IMR-90 (cell line): ENCODE results near the gene SH3RF1. TPM values are rescaled to one million over a fixed set of nuclear protein-coding genes. Genes with fewer than 3 reads are reported as not detected.

ENCODE experiments used
- ATAC-seq: fragments of 200-7000 bp; cut with Tn5 transposase; 2 replicates; pipeline ENCODE4 v1.9.1; 2020; ENCODE audit warnings: low read depth, mild to moderate bottlenecking, moderate library complexity
- BruUV-seq: library from RNA; stranded (reverse); fragments of 400-500 nt; replicated peaks from 2 replicates; lab custom pipeline; 2021; lab: Mats Ljungman, UMichigan
- CTCF ChIA-PET: fragments of 300-600 bp; formaldehyde crosslinking; extraction: SDS; loops from one replicate; lab custom pipeline; 2021; ENCODE audit warnings: antibody characterized with exemption; lab: Yijun Ruan, JAX
- POLR2A ChIA-PET: fragments of 300-600 bp; sonication (Branson Sonifier 250); formaldehyde crosslinking; loops from one replicate; lab custom pipeline; 2022; ENCODE audit warnings: antibody characterized with exemption; ENCODE audit not compliant: unreplicated experiment; lab: Charles Lee
- DNase-seq: peaks from one replicate; pipeline ENCODE4 v3.0.0; 2013
- H2AFZ ChIP-seq: replicated peaks from 2 replicates; pipeline ENCODE3; 2013; ENCODE audit warnings: low read length, mild to moderate bottlenecking; ENCODE audit not compliant: poor library complexity
- H2AK5ac ChIP-seq: 2 replicates; pipeline ENCODE4 v1.6.1; 2013; ENCODE audit warnings: low read depth, low read length, inconsistent platforms
- H2AK9ac ChIP-seq: replicated peaks from 2 replicates; pipeline ENCODE3; 2013; ENCODE audit warnings: mild to moderate bottlenecking, low read depth, low read length, moderate library complexity; ENCODE audit not compliant: poor library complexity
- H2BK120ac ChIP-seq: 2 replicates; pipeline ENCODE4 v1.6.1; 2013; ENCODE audit warnings: low read depth, low read length, inconsistent platforms
- H2BK15ac ChIP-seq: 3 replicates; pipeline ENCODE4 v1.6.1; 2013; ENCODE audit warnings: low read depth, low read length, inconsistent platforms
- H2BK20ac ChIP-seq: 2 replicates; pipeline ENCODE4 v1.6.1; 2013; ENCODE audit warnings: low read depth, mild to moderate bottlenecking, inconsistent platforms, low read length, moderate library complexity
- H2BK5ac ChIP-seq: 2 replicates; pipeline ENCODE4 v1.6.1; 2013; ENCODE audit warnings: mild to moderate bottlenecking, low read depth, low read length, inconsistent platforms; ENCODE audit not compliant: poor library complexity, severe bottlenecking
- H3K14ac ChIP-seq: replicated peaks from 2 replicates; pipeline ENCODE4 v1.6.1; 2013; ENCODE audit warnings: low read depth, low read length, inconsistent platforms
- H3K18ac ChIP-seq: 2 replicates; pipeline ENCODE4 v1.6.1; 2013; ENCODE audit warnings: low read depth, low read length, control low read depth
- H3K23ac ChIP-seq: 2 replicates; pipeline ENCODE4 v1.6.1; 2013; ENCODE audit warnings: low read depth, low read length, inconsistent platforms
- H3K27ac ChIP-seq: 2 replicates; pipeline ENCODE4 v1.5.1; 2013; ENCODE audit warnings: mild to moderate bottlenecking, control low read depth, low read length; ENCODE audit not compliant: insufficient read depth
- H3K27me3 ChIP-seq: 2 replicates; pipeline ENCODE4 v1.6.1; 2013; ENCODE audit warnings: low read length; ENCODE audit not compliant: control insufficient read depth, insufficient read depth
- H3K36me3 ChIP-seq: 2 replicates; pipeline ENCODE4 v1.6.1; 2013; ENCODE audit warnings: low read length, mixed read lengths; ENCODE audit not compliant: control insufficient read depth, insufficient read depth
- H3K4ac ChIP-seq: 2 replicates; pipeline ENCODE4 v1.6.1; 2013; ENCODE audit warnings: low read depth, low read length, inconsistent platforms
- H3K4me1 ChIP-seq: 2 replicates; pipeline ENCODE4 v1.6.1; 2013; ENCODE audit warnings: low read length, mixed read lengths; ENCODE audit not compliant: control insufficient read depth, insufficient read depth
- H3K4me2 ChIP-seq: 2 replicates; pipeline ENCODE4 v1.6.1; 2013; ENCODE audit warnings: low read depth, mild to moderate bottlenecking, control low read depth, low read length, moderate library complexity
- H3K4me3 ChIP-seq: 2 replicates; pipeline ENCODE4 v1.5.1; 2013; ENCODE audit warnings: low read depth, mild to moderate bottlenecking, control low read depth, low read length, moderate library complexity; ENCODE audit not compliant: insufficient read depth
- H3K56ac ChIP-seq: 2 replicates; pipeline ENCODE4 v1.6.1; 2013; ENCODE audit warnings: low read length, inconsistent platforms; ENCODE audit not compliant: insufficient read depth; ENCODE audit errors: extremely low read depth
- H3K79me1 ChIP-seq, 2 experiments: 2 replicates each; pipeline ENCODE4 v1.6.1; 2013; ENCODE audit warnings: low read length in 2 of 2, inconsistent platforms in 1 of 2, low read depth in 1 of 2
- H3K9ac ChIP-seq: 2 replicates; pipeline ENCODE4 v1.6.1; 2013; ENCODE audit warnings: low read depth, low read length, control low read depth
- H3K9me1 ChIP-seq: 2 replicates; pipeline ENCODE4 v1.6.1; 2013; ENCODE audit warnings: low read length, inconsistent platforms; ENCODE audit not compliant: insufficient read depth
- H3K9me3 ChIP-seq: 2 replicates; pipeline ENCODE4 v1.6.1; 2013; ENCODE audit warnings: low read length; ENCODE audit not compliant: control insufficient read depth, insufficient read depth
- H4K20me1 ChIP-seq: 2 replicates; pipeline ENCODE4 v1.6.1; 2013; ENCODE audit warnings: low read length, inconsistent platforms; ENCODE audit not compliant: insufficient read depth
- H4K5ac ChIP-seq: 2 replicates; pipeline ENCODE4 v1.6.1; 2013; ENCODE audit warnings: mild to moderate bottlenecking, low read depth, low read length, control low read depth
- H4K8ac ChIP-seq, 2 experiments: 2 replicates each; pipeline ENCODE4 v1.6.1; 2013; ENCODE audit warnings: low read depth in 2 of 2, low read length in 2 of 2, control low read depth in 1 of 2, inconsistent platforms in 1 of 2
- H4K91ac ChIP-seq: 2 replicates; pipeline ENCODE4 v1.6.1; 2013; ENCODE audit warnings: low read depth, low read length, inconsistent platforms; ENCODE audit not compliant: insufficient read depth
- BHLHE40 ChIP-seq: fragments of 150-350 bp; IDR thresholded peaks from 2 replicates; pipeline ENCODE4 v1.6.1; 2016; ENCODE audit warnings: mild to moderate bottlenecking, low read depth, low read length
- CEBPB ChIP-seq: IDR thresholded peaks from 2 replicates; pipeline ENCODE4 v1.6.1; 2012; ENCODE audit warnings: low read depth, low read length, improper control_type of control experiment
- CHD1 ChIP-seq: IDR thresholded peaks from 2 replicates; pipeline ENCODE4 v1.6.1; 2012; ENCODE audit warnings: low read depth, low read length, improper control_type of control experiment
- FOS ChIP-seq: fragments of 150-350 bp; IDR thresholded peaks from 2 replicates; pipeline ENCODE4 v1.6.1; 2016; ENCODE audit warnings: low read depth, low read length
- MAFK ChIP-seq: IDR thresholded peaks from 2 replicates; pipeline ENCODE4 v1.6.1; 2012; ENCODE audit warnings: low read depth, low read length, improper control_type of control experiment
- MAZ ChIP-seq: IDR thresholded peaks from 2 replicates; pipeline ENCODE4 v1.6.1; 2012; ENCODE audit warnings: low read depth, mild to moderate bottlenecking, low read length, improper control_type of control experiment, moderate library complexity, borderline replicate concordance
- MXI1 ChIP-seq: IDR thresholded peaks from 2 replicates; pipeline ENCODE4 v1.6.1; 2012; ENCODE audit warnings: low read depth, mild to moderate bottlenecking, low read length, moderate library complexity, borderline replicate concordance
- NFE2L2 ChIP-seq: fragments of 150-350 bp; IDR thresholded peaks from 2 replicates; pipeline ENCODE4 v1.6.1; 2016; ENCODE audit warnings: low read depth, mild to moderate bottlenecking, low read length
- POLR2A ChIP-seq: IDR thresholded peaks from 2 replicates; pipeline ENCODE4 v1.6.1; 2012; ENCODE audit warnings: mild to moderate bottlenecking, low read depth, low read length
- RAD21 ChIP-seq: IDR thresholded peaks from 2 replicates; pipeline ENCODE4 v1.6.1; 2012; ENCODE audit warnings: low read length, improper control_type of control experiment
- RCOR1 ChIP-seq: IDR thresholded peaks from 2 replicates; pipeline ENCODE4 v1.6.1; 2012; ENCODE audit warnings: mild to moderate bottlenecking, low read length, improper control_type of control experiment; ENCODE audit not compliant: insufficient replicate concordance
- RFX5 ChIP-seq: IDR thresholded peaks from 2 replicates; pipeline ENCODE4 v1.8.0; 2012; ENCODE audit warnings: low read depth, mild to moderate bottlenecking, low read length, moderate library complexity
- SMC3 ChIP-seq: fragments of 150-350 bp; IDR thresholded peaks from 2 replicates; pipeline ENCODE4 v1.6.1; 2016; ENCODE audit warnings: low read depth, mild to moderate bottlenecking, antibody characterized with exemption, low read length, moderate library complexity
- WGBS, 2 experiments: methylation state at CpG; one replicate each; pipeline versions ENCODE4 v1.1.5 to v1.1.7; 2013; ENCODE audit warnings: missing lambda C conversion rate in 2 of 2; ENCODE audit not compliant: insufficient read length in 1 of 2; ENCODE audit errors: extremely low coverage in 2 of 2; 5-methylcytosine and 5-hydroxymethylcytosine counted together
- dilution Hi-C: fragments of 300-500 bp; cut with HindIII; formaldehyde crosslinking; loops from one replicate; pipeline ENCODE4 v1.14.3; 2018; ENCODE audit warnings: low sequenced_read_pairs; ENCODE audit not compliant: unreplicated experiment
- in situ Hi-C: fragments of 300-500 bp; cut with MboI; formaldehyde crosslinking; loops from 3 replicates; pipeline ENCODE4 v1.14.3; 2019; ENCODE audit warnings: low sequenced_read_pairs, inconsistent platforms, mixed read lengths
- intact Hi-C: fragments of 100-400 bp; cut with micrococcal nuclease; formaldehyde crosslinking; loops from 2 replicates; pipeline ENCODE4 v1.10.0; 2022
- polyA plus RNA-seq, 3 experiments: library from polyadenylated mRNA; depleted of rRNA; stranded (reverse); fragments of >200 nt; gene quantifications; 2 replicates each; pipeline ENCODE4 v1.2.3, GENCODE V29; 2012; ENCODE audit warnings: low replicate concordance in 1 of 3
- total RNA-seq: library from RNA; depleted of rRNA; stranded (reverse); fragments of >200 nt; gene quantifications from 2 replicates; pipeline ENCODE4 v1.2.3, GENCODE V29; 2012
- TF ChIP-seq, protein P1 (sequence below): conservative IDR thresholded peaks from 2 replicates; pipeline ENCODE4 v1.5.1; 2012; ENCODE audit warnings: mild to moderate bottlenecking, low read depth, low read length, improper control_type of control experiment
- TF ChIP-seq, protein P2 (sequence below): fragments of 150-350 bp; IDR thresholded peaks from 2 replicates; pipeline ENCODE4 v1.6.1; 2017; ENCODE audit warnings: mild to moderate bottlenecking, antibody characterized with exemption, low read length, low read depth
- TF ChIP-seq, protein P3 (sequence below): fragments of 150-350 bp; IDR thresholded peaks from 2 replicates; pipeline ENCODE4 v1.6.1; 2016; ENCODE audit warnings: low read depth, mild to moderate bottlenecking, low read length, moderate library complexity, borderline replicate concordance

Gene SH3RF1
- total and polyA plus RNA-seq, 2 of the 4 experiments (the other 2 are of a cell fraction), result 22.0 to 29.8 TPM

DNA sequence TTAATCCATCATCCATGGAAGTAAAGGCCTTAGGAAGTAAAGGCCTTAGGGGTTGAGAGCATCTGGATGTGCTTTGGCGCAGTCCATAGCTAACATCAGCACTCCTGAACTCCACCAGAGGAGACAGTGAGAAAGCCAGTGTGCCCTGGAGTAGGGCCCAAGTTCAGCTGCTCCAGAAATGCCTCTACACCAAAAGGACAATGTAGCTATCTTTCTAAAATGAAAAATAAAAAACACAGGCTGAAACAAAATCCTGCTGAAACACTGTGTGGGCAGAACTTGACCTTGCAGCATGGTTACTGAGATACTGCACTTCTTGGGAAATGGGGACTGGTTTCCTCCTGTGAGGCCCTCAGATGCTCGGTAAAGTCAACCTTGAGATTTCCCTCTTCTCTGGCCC lies 29.3 kb downstream of the SH3RF1 start:
- H2BK120ac ChIP-seq, result no peak overlapping the region
- no peak overlapping the region for H3K4ac ChIP-seq
- no peak overlapping the region for H2BK15ac ChIP-seq
- no peak overlapping the region for H2BK5ac ChIP-seq
- H2AFZ ChIP-seq, result no peak overlapping the region
- POLR2A ChIA-PET, result no interaction called here
- no peak overlapping the region for H2AK5ac ChIP-seq
- DNase-seq, result no peak
- no peak overlapping the region for H2AK9ac ChIP-seq
- WGBS, 2 experiments, result 63% methylated on average over 1 of the region's 2 CpGs; no CpG with 5 or more reads in 1 of the 2 experiments
- H3K27ac ChIP-seq, result no peak overlapping the region
- H3K4me1 ChIP-seq, result peaks cover 11% of the 10 kb centered on the region
- peaks cover 20 to 69% of the 10 kb centered on the region in 2 experiments; a peak in 3 of 4 replicates for H3K79me1 ChIP-seq
- no peak for ATAC-seq
- no peak overlapping the region for H2BK20ac ChIP-seq
- H3K14ac ChIP-seq, result no peak overlapping the region
- H4K91ac ChIP-seq, result no peak overlapping the region
- dilution Hi-C loops, result no loop called here
- H4K8ac ChIP-seq, result no peak overlapping the region
- H3K9me1 ChIP-seq, result peaks cover 11% of the 10 kb centered on the region
- intact Hi-C loops, result no loop called here
- H4K5ac ChIP-seq, result no peak overlapping the region
- no peak for TF ChIP-seq SMC3
- no peak for TF ChIP-seq RFX5
- TF ChIP-seq FOS, result no peak
- no peak for TF ChIP-seq BHLHE40
- TF ChIP-seq, protein P1, sequence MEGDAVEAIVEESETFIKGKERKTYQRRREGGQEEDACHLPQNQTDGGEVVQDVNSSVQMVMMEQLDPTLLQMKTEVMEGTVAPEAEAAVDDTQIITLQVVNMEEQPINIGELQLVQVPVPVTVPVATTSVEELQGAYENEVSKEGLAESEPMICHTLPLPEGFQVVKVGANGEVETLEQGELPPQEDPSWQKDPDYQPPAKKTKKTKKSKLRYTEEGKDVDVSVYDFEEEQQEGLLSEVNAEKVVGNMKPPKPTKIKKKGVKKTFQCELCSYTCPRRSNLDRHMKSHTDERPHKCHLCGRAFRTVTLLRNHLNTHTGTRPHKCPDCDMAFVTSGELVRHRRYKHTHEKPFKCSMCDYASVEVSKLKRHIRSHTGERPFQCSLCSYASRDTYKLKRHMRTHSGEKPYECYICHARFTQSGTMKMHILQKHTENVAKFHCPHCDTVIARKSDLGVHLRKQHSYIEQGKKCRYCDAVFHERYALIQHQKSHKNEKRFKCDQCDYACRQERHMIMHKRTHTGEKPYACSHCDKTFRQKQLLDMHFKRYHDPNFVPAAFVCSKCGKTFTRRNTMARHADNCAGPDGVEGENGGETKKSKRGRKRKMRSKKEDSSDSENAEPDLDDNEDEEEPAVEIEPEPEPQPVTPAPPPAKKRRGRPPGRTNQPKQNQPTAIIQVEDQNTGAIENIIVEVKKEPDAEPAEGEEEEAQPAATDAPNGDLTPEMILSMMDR, result no peak
- TF ChIP-seq RCOR1, result no peak
- TF ChIP-seq CEBPB, result no peak
- TF ChIP-seq MXI1, result no peak
- TF ChIP-seq POLR2A, result no peak
- no peak for TF ChIP-seq CHD1
- TF ChIP-seq NFE2L2, result no peak
- TF ChIP-seq, protein P2, sequence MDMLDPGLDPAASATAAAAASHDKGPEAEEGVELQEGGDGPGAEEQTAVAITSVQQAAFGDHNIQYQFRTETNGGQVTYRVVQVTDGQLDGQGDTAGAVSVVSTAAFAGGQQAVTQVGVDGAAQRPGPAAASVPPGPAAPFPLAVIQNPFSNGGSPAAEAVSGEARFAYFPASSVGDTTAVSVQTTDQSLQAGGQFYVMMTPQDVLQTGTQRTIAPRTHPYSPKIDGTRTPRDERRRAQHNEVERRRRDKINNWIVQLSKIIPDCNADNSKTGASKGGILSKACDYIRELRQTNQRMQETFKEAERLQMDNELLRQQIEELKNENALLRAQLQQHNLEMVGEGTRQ, result no peak
- no peak for TF ChIP-seq MAFK
- TF ChIP-seq, protein P3, sequence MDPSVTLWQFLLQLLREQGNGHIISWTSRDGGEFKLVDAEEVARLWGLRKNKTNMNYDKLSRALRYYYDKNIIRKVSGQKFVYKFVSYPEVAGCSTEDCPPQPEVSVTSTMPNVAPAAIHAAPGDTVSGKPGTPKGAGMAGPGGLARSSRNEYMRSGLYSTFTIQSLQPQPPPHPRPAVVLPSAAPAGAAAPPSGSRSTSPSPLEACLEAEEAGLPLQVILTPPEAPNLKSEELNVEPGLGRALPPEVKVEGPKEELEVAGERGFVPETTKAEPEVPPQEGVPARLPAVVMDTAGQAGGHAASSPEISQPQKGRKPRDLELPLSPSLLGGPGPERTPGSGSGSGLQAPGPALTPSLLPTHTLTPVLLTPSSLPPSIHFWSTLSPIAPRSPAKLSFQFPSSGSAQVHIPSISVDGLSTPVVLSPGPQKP, result no peak
- TF ChIP-seq MAZ, result no peak
- no peak for TF ChIP-seq RAD21
- no peaks in the 10 kb centered on the region for H3K9me3 ChIP-seq
- CTCF ChIA-PET, result no interaction called here
- no peak overlapping the region for H3K4me3 ChIP-seq
- H3K18ac ChIP-seq, result no peak overlapping the region
- H3K56ac ChIP-seq, result no peak overlapping the region
- no TSS peak for BruUV-seq
- peak overlapping the region; percentile 44; the same call in 1 of the 2 replicates for H3K23ac ChIP-seq
- H3K27me3 ChIP-seq, result no peaks in the 10 kb centered on the region
- in situ Hi-C loops, result no loop called here
- no peak overlapping the region for H3K9ac ChIP-seq
- peaks cover 76% of the 10 kb centered on the region for H4K20me1 ChIP-seq
- no peak overlapping the region for H3K4me2 ChIP-seq
- no peaks in the 10 kb centered on the region for H3K36me3 ChIP-seq
